Stimulated activated CD4-positive, alpha-beta T cell treated with anti-CD3 and anti-CD28 coated beads, Interleukin-15, amount 100 ng/mL, for 24 hours (primary cell): ENCODE measurements around the gene PPCS.
A peak's percentile ranks its signal among the peaks of the same experiment; 100 is the strongest.

ENCODE experiments used
- DNase-seq: peaks from one replicate; pipeline ENCODE4 v3.0.0-alpha.2; 2020

PPCS gene

GRCh38 chr1:42456010-42456753, at the start of gene PPCS, which contains the start of gene ZMYND12:
Gene PPCS (plus strand): TSS chr1:42456543. CDS start chr1:42456566, 23 bp downstream.
Gene ZMYND12 (minus strand): TSS chr1:42456022. CDS start chr1:42455997, 25 bp downstream.
- DNase-seq, result peak; percentile 95

GRCh38 chr1:42414551-42415496, 41.5 kb upstream of the PPCS start:
- DNase-seq, result no peak

DNA sequence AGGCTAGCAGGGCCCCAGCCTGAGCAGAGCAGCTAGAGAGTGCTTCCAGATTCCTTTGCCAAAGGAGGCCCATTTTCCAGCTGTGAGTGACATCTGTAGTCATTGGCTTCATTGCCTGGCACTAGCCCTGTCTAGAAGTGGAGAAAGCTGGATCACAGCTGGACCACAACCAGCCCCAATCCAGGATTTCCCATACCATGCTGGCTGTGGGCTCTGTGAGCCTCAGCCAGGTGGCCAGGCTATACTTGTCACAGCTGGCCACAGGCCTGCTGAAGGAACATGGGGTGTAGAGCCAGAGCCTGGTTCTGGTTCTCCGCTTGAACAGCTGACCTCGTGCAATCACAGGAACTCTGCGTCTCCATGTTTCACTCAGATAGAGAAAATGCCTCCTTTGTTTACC, 39.2 kb upstream of the PPCS start:
- no peak for DNase-seq

- DNase-seq, result no peak
These were observed 37.8 kb upstream of the PPCS start for GRCh38 chr1:42418516-42418915.

DNA sequence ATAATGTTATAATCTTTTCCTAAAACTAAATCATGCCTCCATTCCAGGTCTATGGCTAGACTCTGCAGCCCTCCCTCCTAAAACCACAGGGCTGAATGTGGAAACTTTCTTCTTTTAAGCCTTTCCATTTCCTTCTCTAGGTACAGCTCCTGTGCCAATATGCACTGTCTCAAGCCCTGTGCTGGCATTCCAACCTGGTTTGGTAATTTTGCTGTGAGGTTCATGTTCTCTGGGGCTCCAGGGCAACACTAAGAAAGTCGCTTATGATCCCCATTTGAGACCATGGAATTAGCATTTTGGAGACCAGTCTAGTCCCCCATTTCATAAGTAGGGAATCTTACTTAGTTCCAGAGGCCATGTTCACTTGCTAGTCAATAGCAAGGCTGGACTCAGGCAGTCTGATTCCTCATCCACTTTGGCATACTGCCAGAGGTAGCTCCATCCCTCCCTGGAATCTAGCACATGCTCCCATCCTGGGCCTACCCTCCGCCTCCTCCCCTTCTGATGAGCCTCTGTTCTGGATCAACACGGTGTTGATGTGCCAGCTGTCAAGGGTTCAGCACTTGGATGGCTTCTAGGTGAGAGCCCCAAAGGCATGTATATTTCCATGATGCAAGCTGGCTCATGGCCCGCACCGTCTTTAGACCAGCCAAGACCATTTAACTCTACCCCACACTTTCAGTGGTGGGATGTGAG, 37.1 kb upstream of the PPCS start:
- no peak for DNase-seq

GRCh38 chr1:42420121-42420520, 36.2 kb upstream of the PPCS start:
- DNase-seq, result no peak

DNA sequence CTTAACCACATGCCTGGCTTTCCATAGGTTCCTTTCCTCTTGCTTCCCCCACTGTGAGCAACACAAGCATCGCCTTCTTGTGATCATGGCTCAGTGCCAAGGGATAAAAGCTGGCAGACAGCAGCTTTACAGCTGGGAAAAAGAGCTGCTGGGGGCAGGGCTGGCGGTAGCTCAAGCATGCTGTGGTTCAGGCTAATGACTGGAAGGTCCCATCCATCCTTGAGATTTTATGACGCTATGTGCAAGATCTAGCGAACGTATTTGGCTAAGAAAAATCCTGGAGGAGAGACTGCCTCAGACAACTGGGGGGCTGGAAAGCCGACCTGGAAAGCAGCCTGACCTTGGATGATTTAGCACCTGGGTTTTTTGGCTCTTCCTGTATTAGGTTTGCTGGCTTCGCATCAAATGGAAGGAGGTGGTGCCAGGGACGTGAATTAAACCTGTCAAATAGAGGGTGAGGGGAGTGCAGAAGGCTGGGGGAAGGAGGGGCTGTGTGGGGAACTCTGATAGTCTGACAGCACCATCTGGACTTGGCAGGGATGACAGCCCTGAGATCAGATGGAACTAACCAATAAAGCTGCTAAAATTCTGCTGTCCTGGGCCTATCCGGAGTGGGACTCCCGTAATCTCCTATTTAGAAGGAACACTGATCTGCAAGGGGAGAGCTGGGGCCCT, 35.3 kb upstream of the PPCS start:
- DNase-seq, result no peak

DNA sequence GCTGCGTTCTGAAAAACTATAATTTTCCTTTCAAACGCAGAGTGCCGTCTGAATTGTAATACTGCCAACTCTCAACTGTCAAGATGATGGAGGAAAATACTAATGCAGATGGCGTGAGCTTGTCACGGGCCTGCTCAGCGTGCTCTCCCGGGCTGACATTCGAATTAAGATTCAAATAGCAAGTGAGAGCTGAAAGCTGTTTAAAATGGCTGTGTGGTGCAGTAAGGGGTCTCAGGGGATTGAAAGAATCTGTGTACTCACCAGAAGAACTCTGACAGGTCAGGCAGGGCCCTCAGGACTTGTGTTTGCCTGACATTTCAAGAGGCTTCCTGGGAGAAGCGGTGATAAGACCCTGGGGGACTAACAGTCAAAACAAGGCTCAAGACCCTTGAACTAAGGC, 33.6 kb upstream of the PPCS start:
- DNase-seq, result no peak

DNA sequence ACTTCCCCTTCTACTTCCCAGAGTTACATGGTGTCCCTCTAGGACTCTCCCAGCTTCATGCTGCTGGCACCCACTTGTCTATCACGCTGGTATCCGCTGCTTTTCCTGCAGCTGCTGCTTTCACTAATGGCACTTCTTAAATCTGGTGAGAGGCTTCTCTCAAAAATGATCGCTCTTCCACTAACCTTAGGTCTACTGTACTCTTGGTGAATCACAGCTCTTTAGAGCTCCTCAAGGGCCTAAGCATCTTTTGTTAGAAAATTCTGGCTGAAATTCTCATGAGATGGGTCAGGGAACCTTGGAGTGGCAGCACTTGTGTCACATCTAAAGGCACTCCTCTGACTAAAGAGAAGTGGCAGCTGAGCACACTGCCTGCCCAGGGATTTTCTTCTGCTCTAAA, 32.7 kb upstream of the PPCS start:
- DNase-seq, result no peak

DNA sequence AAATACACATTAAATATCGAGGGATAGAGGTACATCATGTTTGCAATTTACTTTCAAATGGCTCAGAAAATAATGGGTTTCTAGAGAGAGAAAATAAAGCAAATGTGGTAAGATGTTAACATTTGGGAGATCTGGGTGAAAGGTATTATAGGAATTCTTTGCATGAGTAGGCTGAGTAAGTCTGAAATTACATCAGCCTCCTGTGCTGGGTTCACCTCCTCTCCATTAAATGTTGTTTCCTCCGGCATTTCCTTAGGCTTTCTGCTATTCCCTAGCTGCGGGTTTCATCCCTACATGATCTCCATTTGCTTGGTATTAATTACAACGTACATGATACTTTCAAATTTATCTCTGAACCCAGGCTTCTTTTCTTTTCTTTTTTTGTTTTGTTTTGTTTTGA, 32.1 kb upstream of the PPCS start:
- no peak for DNase-seq

DNA sequence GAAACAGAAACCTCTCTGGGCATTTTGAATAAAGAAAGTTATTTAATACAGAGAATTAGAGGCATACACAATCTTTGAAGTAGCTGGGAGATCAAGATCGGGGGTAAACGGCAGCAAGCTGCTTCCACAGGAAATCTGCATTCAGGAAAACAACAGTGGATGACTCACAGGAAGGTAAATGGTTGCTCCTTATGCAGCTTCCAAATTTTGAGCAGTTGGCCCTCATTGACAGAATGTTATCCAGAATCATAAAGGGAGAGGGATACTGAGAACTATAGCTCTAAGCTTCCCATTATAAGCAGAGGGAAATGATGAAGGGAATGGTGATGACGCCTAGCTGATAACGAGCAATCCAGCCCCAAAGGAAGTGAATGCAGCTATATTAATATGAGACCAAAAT, 29.1 kb upstream of the PPCS start:
- DNase-seq, result no peak

GRCh38 chr1:42429603-42430002, 26.7 kb upstream of the PPCS start:
- DNase-seq, result no peak

GRCh38 chr1:42430286-42431135, 25.8 kb upstream of the PPCS start:
- no peak for DNase-seq

DNA sequence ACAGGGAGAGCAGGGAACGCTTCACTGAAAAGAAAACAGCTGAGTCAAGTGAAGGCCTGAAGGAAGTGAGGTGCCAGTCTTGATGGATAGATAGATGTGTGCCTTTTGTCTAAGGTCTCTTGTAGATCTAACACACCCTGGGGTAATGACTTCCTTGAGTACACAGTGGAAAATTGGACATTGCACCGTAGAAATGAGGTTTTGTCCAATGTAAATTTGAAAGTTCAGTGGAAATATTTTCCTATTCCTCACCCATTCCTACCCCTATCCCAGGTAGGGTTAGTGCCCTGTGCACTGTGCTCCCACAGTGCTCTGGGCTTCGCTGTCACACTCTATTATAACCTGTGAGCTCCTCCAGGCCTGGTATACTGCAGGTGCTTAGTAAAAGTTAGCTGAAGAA, 24.8 kb upstream of the PPCS start:
- DNase-seq, result no peak

- no peak for DNase-seq
These were observed 23.6 kb upstream of the PPCS start for GRCh38 chr1:42432714-42433113.

- DNase-seq, result no peak
These were observed 23.0 kb upstream of the PPCS start for GRCh38 chr1:42433369-42433768.

DNA sequence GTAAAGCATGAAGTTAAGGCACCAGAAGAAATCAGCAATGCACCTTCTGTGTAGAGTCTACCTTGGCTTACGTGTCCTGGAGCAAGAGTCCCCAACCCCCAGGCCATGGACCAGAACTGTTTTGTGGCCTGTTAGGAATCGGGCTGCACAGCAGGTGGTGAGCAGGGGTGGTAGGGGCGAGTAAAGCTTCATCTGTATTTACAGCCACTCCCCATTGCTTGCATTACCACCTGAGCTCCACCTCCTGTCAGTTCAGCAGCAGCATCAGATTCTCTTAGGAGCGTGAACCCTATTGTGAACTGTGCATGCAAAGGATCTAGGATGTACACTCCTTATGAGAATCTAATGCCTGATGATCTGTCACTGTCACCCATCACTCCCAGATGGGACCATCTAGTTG, 22.0 kb upstream of the PPCS start:
- no peak for DNase-seq

DNA sequence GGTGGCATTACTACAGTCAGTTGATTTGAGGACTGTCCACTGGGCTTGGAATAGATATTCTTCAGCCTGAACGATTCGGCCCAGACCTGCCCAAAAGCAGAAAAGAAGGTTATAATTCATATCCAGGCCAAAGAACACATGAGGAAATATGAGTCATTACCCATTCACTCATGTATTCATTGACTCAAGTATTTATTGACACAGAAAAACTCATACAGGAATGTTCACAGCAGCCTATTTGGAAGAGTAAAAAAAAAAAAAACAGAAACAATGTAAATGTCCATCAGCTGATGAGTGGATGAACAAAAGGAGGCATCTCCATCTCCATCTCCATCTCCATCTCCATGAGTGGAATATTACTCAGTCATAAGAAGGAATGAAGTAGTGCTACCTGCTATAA, 16.4 kb upstream of the PPCS start:
- DNase-seq, result no peak

DNA sequence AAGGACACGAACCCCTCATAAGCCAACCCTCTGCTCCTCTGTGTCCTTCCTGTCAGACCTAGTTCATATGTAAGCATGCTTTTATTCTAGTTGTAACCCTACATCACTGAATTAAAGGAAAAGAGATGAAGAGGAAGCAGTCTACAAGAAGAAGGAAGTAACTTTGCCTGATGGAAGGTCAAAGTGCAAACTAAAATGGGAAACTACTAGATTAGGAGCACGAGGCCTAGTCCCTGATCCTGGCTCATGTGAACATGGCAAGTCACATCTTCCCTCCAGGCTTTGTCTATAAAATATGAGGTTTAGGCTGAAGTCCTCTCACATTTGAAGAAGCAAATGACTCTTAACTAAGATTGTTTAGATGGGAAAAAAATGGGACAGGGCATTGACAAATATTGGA, 13.7 kb upstream of the PPCS start:
- DNase-seq, result no peak

DNA sequence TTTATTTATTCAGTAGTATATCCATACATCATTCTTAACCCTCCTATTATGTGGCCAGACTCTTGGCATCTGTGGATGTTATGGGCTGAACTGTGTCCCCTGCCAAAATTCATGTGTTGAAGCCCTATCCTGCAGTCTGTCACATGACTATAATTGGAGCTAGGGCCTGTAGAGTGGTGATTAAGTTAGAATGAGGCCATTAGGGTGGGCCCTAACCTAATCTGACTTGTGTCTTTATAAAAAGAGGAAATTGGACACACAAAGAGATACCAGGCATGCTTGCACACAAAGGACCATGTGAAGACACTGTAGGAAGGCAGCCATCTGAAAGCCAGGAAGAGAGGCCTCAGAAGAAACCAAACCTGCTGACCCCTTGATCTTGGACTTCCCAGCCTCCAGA, 7.1 kb upstream of the PPCS start:
- DNase-seq, result no peak

- DNase-seq, result no peak
These were observed 6.3 kb upstream of the PPCS start for GRCh38 chr1:42450061-42450460.

DNA sequence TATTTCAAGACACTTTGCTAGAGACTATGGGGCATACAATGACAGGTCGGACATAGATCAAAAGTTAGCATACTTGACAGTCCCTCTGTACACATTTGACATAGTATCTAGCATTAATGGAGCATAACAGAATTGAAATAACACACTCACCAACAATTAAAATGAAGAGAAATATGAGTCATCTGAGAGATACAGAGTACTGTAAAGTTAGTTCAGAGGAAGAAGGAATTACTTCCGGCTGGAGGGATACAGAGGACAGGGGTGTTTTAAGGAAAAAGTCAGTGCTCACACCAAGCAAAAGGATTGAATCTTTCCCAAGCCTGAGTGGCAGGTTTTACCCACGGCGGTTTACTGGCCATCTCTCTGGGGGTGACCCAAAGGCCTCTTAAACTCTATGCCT, 3.0 kb upstream of the PPCS start:
- DNase-seq, result no peak
